ENCODE data around the gene NOS1AP.

NOS1AP gene

DNA sequence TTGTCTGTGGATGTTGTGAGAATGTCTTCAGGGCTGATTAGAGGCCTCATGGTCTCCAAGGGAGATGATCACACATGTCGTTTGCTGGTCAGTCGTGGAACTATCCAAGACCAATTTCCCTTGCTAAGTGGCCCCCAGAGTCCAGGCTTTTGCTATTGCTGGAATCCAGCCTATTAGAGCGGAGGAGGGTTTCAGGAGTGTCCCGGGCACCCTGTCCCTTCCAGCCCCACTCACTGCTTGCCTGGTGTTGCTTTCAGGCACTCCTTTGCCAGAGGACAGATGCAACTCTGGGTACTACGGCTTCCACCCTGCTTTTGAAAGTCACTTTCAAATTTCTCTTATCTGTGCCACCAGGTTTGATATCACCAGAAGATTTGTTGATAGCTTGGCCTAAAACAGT lies 149.1 kb downstream of the NOS1AP start:
- Histone ChIP-seq H4K20me1 (ENCODE audit: insufficient read depth, low read length) (no peaks in the 10 kb centered on the region), H3K4me3 (ENCODE audit: low read length) (no peak overlapping the region), H3K27ac (ENCODE audit: low read length) (no peak overlapping the region), H3F3A (ENCODE audit: insufficient read depth, low read length) (no peaks in the 10 kb centered on the region), H3K79me2 (ENCODE audit: low read length) (no peaks in the 10 kb centered on the region), H3K9ac (ENCODE audit: low read length) (no peak overlapping the region), H3K27me3 (replicated peaks; ENCODE audit: insufficient read depth, low read length) (no peaks in the 10 kb centered on the region), H2AFZ (ENCODE audit: low read length) (no peak overlapping the region), H3K9me3 (replicated peaks; ENCODE audit: insufficient read depth, low read length) (no peaks in the 10 kb centered on the region), H3K4me2 (ENCODE audit: low read depth, low read length) (no peak overlapping the region), H3K4me1 (ENCODE audit: low read length) (no peaks in the 10 kb centered on the region), H3K9me2 (replicated peaks; ENCODE audit: insufficient read depth, low read length) (no peaks in the 10 kb centered on the region), H3K36me3 (replicated peaks; ENCODE audit: insufficient read depth, low read length) (no peaks in the 10 kb centered on the region)
- no peak for TF ChIP-seq EZH2 (optimal IDR thresholded peaks at IDR 0.05; ENCODE audit: low read depth, low read length)
- TF ChIP-seq, protein P1, sequence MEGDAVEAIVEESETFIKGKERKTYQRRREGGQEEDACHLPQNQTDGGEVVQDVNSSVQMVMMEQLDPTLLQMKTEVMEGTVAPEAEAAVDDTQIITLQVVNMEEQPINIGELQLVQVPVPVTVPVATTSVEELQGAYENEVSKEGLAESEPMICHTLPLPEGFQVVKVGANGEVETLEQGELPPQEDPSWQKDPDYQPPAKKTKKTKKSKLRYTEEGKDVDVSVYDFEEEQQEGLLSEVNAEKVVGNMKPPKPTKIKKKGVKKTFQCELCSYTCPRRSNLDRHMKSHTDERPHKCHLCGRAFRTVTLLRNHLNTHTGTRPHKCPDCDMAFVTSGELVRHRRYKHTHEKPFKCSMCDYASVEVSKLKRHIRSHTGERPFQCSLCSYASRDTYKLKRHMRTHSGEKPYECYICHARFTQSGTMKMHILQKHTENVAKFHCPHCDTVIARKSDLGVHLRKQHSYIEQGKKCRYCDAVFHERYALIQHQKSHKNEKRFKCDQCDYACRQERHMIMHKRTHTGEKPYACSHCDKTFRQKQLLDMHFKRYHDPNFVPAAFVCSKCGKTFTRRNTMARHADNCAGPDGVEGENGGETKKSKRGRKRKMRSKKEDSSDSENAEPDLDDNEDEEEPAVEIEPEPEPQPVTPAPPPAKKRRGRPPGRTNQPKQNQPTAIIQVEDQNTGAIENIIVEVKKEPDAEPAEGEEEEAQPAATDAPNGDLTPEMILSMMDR (IDR thresholded peaks at IDR 0.05; ENCODE audit: low read length) = no peak
- no peak for TF ChIP-seq EZH2phosphoT487 (IDR thresholded peaks at IDR 0.05; ENCODE audit: low read length)
- no peak for DNase-seq

DNA sequence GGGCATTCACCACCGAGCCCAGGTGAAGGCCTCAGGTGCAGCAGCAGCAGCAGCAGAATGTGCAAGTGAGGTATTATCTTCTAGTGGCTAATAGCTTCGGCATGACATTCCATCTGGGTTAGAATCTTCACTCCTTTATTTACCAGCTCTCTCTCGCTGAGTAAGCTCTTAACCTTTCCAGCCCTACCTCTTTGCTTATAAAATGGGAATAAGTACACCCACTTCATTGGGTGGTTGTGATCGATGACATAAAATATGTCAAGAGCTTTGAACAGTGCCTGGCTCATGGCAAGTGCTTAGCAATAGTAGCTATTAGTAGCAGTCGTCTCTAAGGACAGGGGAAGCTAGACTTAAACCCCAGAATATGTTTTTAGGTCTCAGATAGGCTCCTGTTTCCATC lies 149.5 kb downstream of the NOS1AP start:
- DNase-seq = no peak
- Histone ChIP-seq H3K27me3 (replicated peaks; ENCODE audit: insufficient read depth, low read length) (no peaks in the 10 kb centered on the region), H3K27ac (ENCODE audit: low read length) (no peak overlapping the region), H3K4me2 (ENCODE audit: low read depth, low read length) (no peak overlapping the region), H2AFZ (ENCODE audit: low read length) (no peak overlapping the region), H3K4me1 (ENCODE audit: low read length) (no peaks in the 10 kb centered on the region), H3K36me3 (replicated peaks; ENCODE audit: insufficient read depth, low read length) (no peaks in the 10 kb centered on the region), H3K9me2 (replicated peaks; ENCODE audit: insufficient read depth, low read length) (no peaks in the 10 kb centered on the region), H3K9me3 (replicated peaks; ENCODE audit: insufficient read depth, low read length) (no peaks in the 10 kb centered on the region), H3K9ac (ENCODE audit: low read length) (no peak overlapping the region), H4K20me1 (ENCODE audit: insufficient read depth, low read length) (no peaks in the 10 kb centered on the region), H3F3A (ENCODE audit: insufficient read depth, low read length) (no peaks in the 10 kb centered on the region), H3K4me3 (ENCODE audit: low read length) (no peak overlapping the region), H3K79me2 (ENCODE audit: low read length) (no peaks in the 10 kb centered on the region)
- TF ChIP-seq EZH2 (optimal IDR thresholded peaks at IDR 0.05; ENCODE audit: low read depth, low read length) = no peak
- TF ChIP-seq EZH2phosphoT487 (IDR thresholded peaks at IDR 0.05; ENCODE audit: low read length) = no peak
- TF ChIP-seq, protein P1 (IDR thresholded peaks at IDR 0.05; ENCODE audit: low read length) = no peak

DNA sequence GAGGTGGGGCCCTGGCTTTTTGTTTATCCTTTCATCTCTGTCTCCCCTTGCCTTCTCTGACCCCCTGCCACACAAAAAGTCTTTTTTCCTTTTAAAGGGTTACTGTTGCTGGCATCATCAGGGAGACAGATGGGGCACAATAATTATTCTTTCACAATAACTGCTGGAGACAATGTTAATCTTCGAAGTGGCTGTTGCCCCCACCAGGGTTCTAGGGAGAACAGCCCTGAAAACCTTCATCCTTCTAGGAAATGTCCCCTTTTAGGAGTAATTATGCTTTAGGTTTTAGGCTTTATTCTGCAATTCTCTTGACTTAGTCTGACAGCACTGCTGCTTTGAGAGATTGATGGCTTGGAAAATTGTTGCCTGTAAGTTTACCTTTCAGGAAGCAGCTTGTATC lies 150.0 kb downstream of the NOS1AP start:
- Histone ChIP-seq H2AFZ (ENCODE audit: low read length) (no peak overlapping the region), H3K4me2 (ENCODE audit: low read depth, low read length) (no peak overlapping the region), H3K9me3 (replicated peaks; ENCODE audit: insufficient read depth, low read length) (no peaks in the 10 kb centered on the region), H3K4me1 (ENCODE audit: low read length) (no peaks in the 10 kb centered on the region), H4K20me1 (ENCODE audit: insufficient read depth, low read length) (no peaks in the 10 kb centered on the region), H3K4me3 (ENCODE audit: low read length) (no peak overlapping the region), H3K9me2 (replicated peaks; ENCODE audit: insufficient read depth, low read length) (no peaks in the 10 kb centered on the region), H3K9ac (ENCODE audit: low read length) (no peak overlapping the region), H3K36me3 (replicated peaks; ENCODE audit: insufficient read depth, low read length) (no peaks in the 10 kb centered on the region), H3K79me2 (ENCODE audit: low read length) (no peaks in the 10 kb centered on the region), H3F3A (ENCODE audit: insufficient read depth, low read length) (no peaks in the 10 kb centered on the region), H3K27ac (ENCODE audit: low read length) (no peak overlapping the region), H3K27me3 (replicated peaks; ENCODE audit: insufficient read depth, low read length) (no peaks in the 10 kb centered on the region)
- no peak for DNase-seq
- TF ChIP-seq, protein P1 (IDR thresholded peaks at IDR 0.05; ENCODE audit: low read length) = no peak
- TF ChIP-seq EZH2 (optimal IDR thresholded peaks at IDR 0.05; ENCODE audit: low read depth, low read length) (no peak), EZH2phosphoT487 (IDR thresholded peaks at IDR 0.05; ENCODE audit: low read length) (no peak)
